NCI-H69 (cell line): Measurements from ENCODE around the gene SMYD1.

ENCODE experiments used
- DNase-seq: peaks from one replicate; lab custom pipeline; 2025; lab: John Stamatoyannopoulos, UW

Gene SMYD1

GRCh38 chr2:88122141-88122884 is 54.7 kb downstream of the SMYD1 start:
- no peak for DNase-seq

- no peak for DNase-seq
Measured at GRCh38 chr2:88123164-88123974, 55.7 kb downstream of the SMYD1 start.

GRCh38 chr2:88123975-88124917 is 56.6 kb downstream of the SMYD1 start:
- DNase-seq = no peak

- no peak for DNase-seq
Measured at GRCh38 chr2:88125344-88125923, 57.8 kb downstream of the SMYD1 start.

GRCh38 chr2:88125924-88126771 is 58.5 kb downstream of the SMYD1 start:
- no peak for DNase-seq

- no peak for DNase-seq
Measured at GRCh38 chr2:88126772-88127637, 59.4 kb downstream of the SMYD1 start.

- DNase-seq = no peak
Measured at GRCh38 chr2:88127638-88127887, 59.9 kb downstream of the SMYD1 start.

- DNase-seq = no peak
Measured at GRCh38 chr2:88127888-88128653, 60.4 kb downstream of the SMYD1 start, which contains the start of gene FABP1. Gene FABP1 (minus strand): TSS chr2:88128062. CDS start chr2:88128017, 45 bp downstream.

GRCh38 chr2:88128654-88129312 is 61.2 kb downstream of the SMYD1 start:
- no peak for DNase-seq

- DNase-seq = no peak
Measured at GRCh38 chr2:88129313-88129959, 61.8 kb downstream of the SMYD1 start.

- DNase-seq = no peak
Measured at GRCh38 chr2:88131201-88131998, 63.8 kb downstream of the SMYD1 start.

- DNase-seq = no peak
Measured at GRCh38 chr2:88131999-88132368, 64.4 kb downstream of the SMYD1 start.

GRCh38 chr2:88133875-88134274 is 66.2 kb downstream of the SMYD1 start:
- DNase-seq = no peak

- no peak for DNase-seq
Measured at GRCh38 chr2:88136817-88137216, 69.2 kb downstream of the SMYD1 start.

- DNase-seq = no peak
Measured at GRCh38 chr2:88137833-88138232, 70.2 kb downstream of the SMYD1 start.

- DNase-seq = no peak
Measured at GRCh38 chr2:88139203-88139702, 71.6 kb downstream of the SMYD1 start.

- DNase-seq = no peak
Measured at GRCh38 chr2:88139804-88140203, 72.2 kb downstream of the SMYD1 start.
